ENCODE measurements around the gene CLK4. TPM values are rescaled to one million over a fixed set of nuclear protein-coding genes. Genes with fewer than 3 reads are reported as not detected.

The CLK4 gene
- total and polyA plus RNA-seq, 2 of the 8 experiments (the other 6 are each of a cell fraction or from before 2014, with no cell fraction given), result 8.1 to 12.6 TPM

DNA sequence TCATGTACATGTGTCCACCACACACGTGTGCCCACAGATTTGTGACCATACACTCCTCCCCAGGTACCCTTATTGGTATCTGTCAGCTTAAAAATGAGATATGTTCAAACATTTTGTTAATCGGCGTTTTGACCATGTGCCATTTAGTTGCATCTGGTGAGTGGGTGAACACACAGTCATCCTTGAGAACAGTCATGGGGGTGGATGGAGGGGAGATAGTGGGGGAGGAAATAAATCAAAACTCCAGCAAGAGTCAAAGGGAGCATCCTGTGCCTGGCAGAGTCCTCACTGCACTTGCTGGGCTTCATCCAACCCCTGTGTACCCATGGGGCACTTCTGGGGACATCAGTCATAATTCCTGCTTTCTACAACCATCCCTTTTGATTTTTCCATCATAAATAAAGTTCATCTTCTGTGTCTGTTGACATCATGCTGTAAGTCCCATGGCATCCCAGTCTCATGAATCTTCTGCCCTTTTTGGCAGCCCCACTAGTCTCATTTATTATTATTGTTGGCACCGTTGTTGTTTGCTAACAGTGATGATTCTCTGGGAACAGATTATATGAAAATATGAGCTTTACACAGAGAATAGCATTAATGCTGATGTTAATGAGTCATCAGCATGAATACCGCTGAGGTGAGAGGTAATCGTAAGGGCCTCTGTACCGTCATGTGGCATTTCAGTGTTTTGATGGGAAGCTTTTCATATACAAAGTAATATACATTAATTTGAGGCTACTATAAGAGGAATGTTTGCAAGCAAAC is 24.4 kb upstream of the CLK4 start:
- Histone ChIP-seq H3K56ac (replicated peaks; ENCODE audit: insufficient read length, low read depth, low read length) (no peak overlapping the region), H2BK20ac (ENCODE audit: low read length) (no peak overlapping the region), H3K4me1 (replicated peaks in 1 of 4; ENCODE audit: control insufficient read depth in 3 of 4, insufficient read depth in 4 of 4, low read length in 3 of 4) (peaks cover 0 to 2% (median under 1%) of the 10 kb centered on the region in 4 experiments; a peak in 1 of 7 replicates), H2AK5ac (ENCODE audit: low read depth, low read length) (no peak overlapping the region), H4K8ac (ENCODE audit: extremely low read depth, insufficient read depth, low read length) (no peak overlapping the region), H3K27ac (ENCODE audit: low read depth, low read length) (no peak overlapping the region), H3K9me3 (ENCODE audit: insufficient read depth in 2 of 2, low read depth in 1 of 2, low read length in 1 of 2) (peaks cover 2 to 3% of the 10 kb centered on the region in 2 experiments; a peak in 2 of 4 replicates), H3K4me3 (ENCODE audit: extremely low read depth in 1 of 4, insufficient read depth in 2 of 4, low read depth in 3 of 4, low read length in 4 of 4) (no peak overlapping the region), H2BK12ac (ENCODE audit: low read depth, low read length) (no peak overlapping the region), H3K9ac (replicated peaks in 1 of 4; ENCODE audit: extremely low read depth in 1 of 4, low read depth in 3 of 4, low read length in 3 of 4) (no peak overlapping the region), H3K14ac (ENCODE audit: insufficient read length) (no peak overlapping the region), H3K23me2 (ENCODE audit: low read depth, low read length) (no peaks in the 10 kb centered on the region; the same call in 1 of the 2 replicates), H2BK5ac (ENCODE audit: low read depth, low read length) (no peak overlapping the region), H3K79me1 (ENCODE audit: low read depth, low read length) (no peaks in the 10 kb centered on the region), H2BK120ac (replicated peaks; ENCODE audit: low read depth, low read length) (no peak overlapping the region), H3K36me3 (ENCODE audit: control insufficient read depth in 2 of 4, insufficient read depth in 4 of 4, low read length in 3 of 4) (no peaks in the 10 kb centered on the region), H3K27me3 (replicated peaks in 1 of 4; ENCODE audit: control insufficient read depth in 3 of 4, extremely low read depth in 1 of 4, insufficient read depth in 3 of 4, low read length in 3 of 4) (no peaks in the 10 kb centered on the region; a peak in 1 of 7 replicates), H3K4me2 (ENCODE audit: insufficient read depth in 1 of 2, low read depth in 2 of 2, low read length in 2 of 2) (no peak overlapping the region), H2BK15ac (ENCODE audit: low read length) (no peak overlapping the region), H3K18ac (ENCODE audit: extremely low read depth, low read length) (no peak overlapping the region), H3K23ac (ENCODE audit: insufficient read length) (no peak overlapping the region), H4K5ac (ENCODE audit: insufficient read length, low read depth, low read length) (no peak overlapping the region), H3K4ac (replicated peaks; ENCODE audit: insufficient read length, low read depth, low read length) (no peak overlapping the region), H4K20me1 (replicated peaks in 1 of 2; ENCODE audit: control insufficient read depth in 1 of 2, insufficient read depth in 2 of 2, low read length in 2 of 2) (no peaks in the 10 kb centered on the region), H3K79me2 (ENCODE audit: control insufficient read depth in 1 of 2, insufficient read depth in 2 of 2, low read length in 2 of 2) (no peaks in the 10 kb centered on the region), H4K91ac (replicated peaks; ENCODE audit: insufficient read length, low read length) (no peak overlapping the region), H2AFZ (ENCODE audit: low read length) (no peak overlapping the region)
- DNase-seq (ENCODE audit: low read depth in 1 of 2, low spot score in 2 of 2) (no peak), FAIRE-seq (no peak)
- whole genome bisulfite sequencing, 2 experiments (ENCODE audit: extremely low coverage in 1 of 2, insufficient coverage in 1 of 2, insufficient read length in 1 of 2, insufficient replicate concordance in 2 of 2, low coverage in 1 of 2, low lambda C conversion rate in 2 of 2, missing lambda C conversion rate in 1 of 2), result 83% methylated on average over 7 of the region's 7 CpGs; no CpG with 5 or more reads in 1 of the 2 experiments
- ChIA-PET POLR2A (ENCODE audit: partially characterized antibody) (no interaction called here), CTCF (ENCODE audit: partially characterized antibody) (no interaction called here)
- TF ChIP-seq, protein P1, sequence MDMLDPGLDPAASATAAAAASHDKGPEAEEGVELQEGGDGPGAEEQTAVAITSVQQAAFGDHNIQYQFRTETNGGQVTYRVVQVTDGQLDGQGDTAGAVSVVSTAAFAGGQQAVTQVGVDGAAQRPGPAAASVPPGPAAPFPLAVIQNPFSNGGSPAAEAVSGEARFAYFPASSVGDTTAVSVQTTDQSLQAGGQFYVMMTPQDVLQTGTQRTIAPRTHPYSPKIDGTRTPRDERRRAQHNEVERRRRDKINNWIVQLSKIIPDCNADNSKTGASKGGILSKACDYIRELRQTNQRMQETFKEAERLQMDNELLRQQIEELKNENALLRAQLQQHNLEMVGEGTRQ (IDR thresholded peaks at IDR 0.05; ENCODE audit: low read length), result no peak
- no peak for TF ChIP-seq JUND (IDR thresholded peaks at IDR 0.05; ENCODE audit: low read length)
- TF ChIP-seq KDM1A (IDR thresholded peaks at IDR 0.05; ENCODE audit: borderline replicate concordance, low read length), result no peak
- no peak for TF ChIP-seq SP4 (IDR thresholded peaks at IDR 0.05; ENCODE audit: low read length)
- no peak for TF ChIP-seq BRCA1 (IDR thresholded peaks at IDR 0.05; ENCODE audit: low read depth, low read length)
- no peak for TF ChIP-seq POU5F1 (IDR thresholded peaks at IDR 0.05; ENCODE audit: low read depth, low read length)
- TF ChIP-seq, protein P2, sequence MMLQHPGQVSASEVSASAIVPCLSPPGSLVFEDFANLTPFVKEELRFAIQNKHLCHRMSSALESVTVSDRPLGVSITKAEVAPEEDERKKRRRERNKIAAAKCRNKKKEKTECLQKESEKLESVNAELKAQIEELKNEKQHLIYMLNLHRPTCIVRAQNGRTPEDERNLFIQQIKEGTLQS (IDR thresholded peaks at IDR 0.05; ENCODE audit: insufficient read depth, low read depth, low read length), result no peak
- TF ChIP-seq PHF8 (conservative IDR thresholded peaks at IDR 0.05; ENCODE audit: low read depth, low read length), result no peak
- TF ChIP-seq TAF7 (optimal IDR thresholded peaks at IDR 0.05; ENCODE audit: borderline replicate concordance, low read depth, low read length), result no peak
- TF ChIP-seq, protein P3, sequence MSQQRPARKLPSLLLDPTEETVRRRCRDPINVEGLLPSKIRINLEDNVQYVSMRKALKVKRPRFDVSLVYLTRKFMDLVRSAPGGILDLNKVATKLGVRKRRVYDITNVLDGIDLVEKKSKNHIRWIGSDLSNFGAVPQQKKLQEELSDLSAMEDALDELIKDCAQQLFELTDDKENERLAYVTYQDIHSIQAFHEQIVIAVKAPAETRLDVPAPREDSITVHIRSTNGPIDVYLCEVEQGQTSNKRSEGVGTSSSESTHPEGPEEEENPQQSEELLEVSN (IDR thresholded peaks at IDR 0.05), result no peak

All from H1 (cell line).